ENCODE measurements around the gene ACSM5. TPM values are rescaled to one million over a fixed set of nuclear protein-coding genes. Genes with fewer than 3 reads are reported as not detected.

Gene ACSM5, protein sequence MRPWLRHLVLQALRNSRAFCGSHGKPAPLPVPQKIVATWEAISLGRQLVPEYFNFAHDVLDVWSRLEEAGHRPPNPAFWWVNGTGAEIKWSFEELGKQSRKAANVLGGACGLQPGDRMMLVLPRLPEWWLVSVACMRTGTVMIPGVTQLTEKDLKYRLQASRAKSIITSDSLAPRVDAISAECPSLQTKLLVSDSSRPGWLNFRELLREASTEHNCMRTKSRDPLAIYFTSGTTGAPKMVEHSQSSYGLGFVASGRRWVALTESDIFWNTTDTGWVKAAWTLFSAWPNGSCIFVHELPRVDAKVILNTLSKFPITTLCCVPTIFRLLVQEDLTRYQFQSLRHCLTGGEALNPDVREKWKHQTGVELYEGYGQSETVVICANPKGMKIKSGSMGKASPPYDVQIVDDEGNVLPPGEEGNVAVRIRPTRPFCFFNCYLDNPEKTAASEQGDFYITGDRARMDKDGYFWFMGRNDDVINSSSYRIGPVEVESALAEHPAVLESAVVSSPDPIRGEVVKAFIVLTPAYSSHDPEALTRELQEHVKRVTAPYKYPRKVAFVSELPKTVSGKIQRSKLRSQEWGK
- not detected for polyA plus RNA-seq (2012; ENCODE audit: low read depth, missing spikeins)

DNA sequence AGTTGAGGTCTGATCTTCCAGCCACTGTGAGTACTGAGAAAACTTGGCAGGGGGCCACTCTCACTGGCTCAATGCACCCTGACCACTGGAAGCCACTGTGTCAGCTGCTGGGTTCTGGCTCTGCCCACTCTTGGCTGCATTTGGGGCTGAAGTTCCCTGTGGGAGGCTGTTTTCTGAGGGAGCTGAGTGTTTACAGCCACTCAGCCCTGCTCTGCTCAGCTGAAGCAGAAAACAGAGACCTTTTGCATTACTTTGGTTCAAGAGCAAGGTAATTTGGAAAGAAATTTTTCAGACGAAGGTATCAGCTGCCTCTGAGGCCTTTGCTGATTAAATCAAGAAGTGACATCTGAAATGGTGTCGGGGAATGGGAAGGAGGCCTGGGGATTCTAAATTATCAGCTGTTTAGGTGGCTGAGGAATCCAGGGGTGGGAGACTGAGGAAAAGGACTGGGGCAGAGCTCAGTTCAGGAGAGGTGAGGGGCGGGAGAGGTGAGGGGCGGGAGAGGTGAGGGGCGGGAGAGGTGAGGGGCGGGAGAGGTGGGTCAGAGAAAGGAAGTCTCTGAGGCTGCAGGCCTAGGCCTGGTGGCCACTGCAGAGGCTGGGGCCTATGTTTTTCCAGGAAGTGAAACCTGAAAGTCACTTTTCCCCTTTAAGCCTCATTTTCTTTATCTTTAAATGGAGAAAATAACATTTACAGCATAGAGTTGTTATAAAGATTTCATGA is at the start of gene ACSM5:
ACSM5 (plus strand) TSS at position 137 of the 723 bp plus-strand sequence. CDS start 1,951 bp downstream, outside the sequence.
- FAIRE-seq: no peak
- no peak for DNase-seq (ENCODE audit: insufficient read length, low spot score)
- TF ChIP-seq POU2F2 (IDR thresholded peaks at IDR 0.05; ENCODE audit: low read depth, low read length) (no peak), SPI1 (IDR thresholded peaks at IDR 0.05; ENCODE audit: low read depth, low read length) (peak; percentile 86)

GRCh38 chr16:20359997-20360396 is 49.3 kb upstream of the ACSM5 start:
- DNase-seq (ENCODE audit: insufficient read length, low spot score) (no peak), FAIRE-seq (no peak)
- TF ChIP-seq SPI1 (IDR thresholded peaks at IDR 0.05; ENCODE audit: low read depth, low read length) (no peak), POU2F2 (IDR thresholded peaks at IDR 0.05; ENCODE audit: low read depth, low read length) (no peak), TAF1 (IDR thresholded peaks at IDR 0.05; ENCODE audit: low read depth, low read length) (no peak), PAX5 (IDR thresholded peaks at IDR 0.05; ENCODE audit: insufficient read depth, low read length, severe bottlenecking) (no peak), POLR2AphosphoS5 (IDR thresholded peaks at IDR 0.05; ENCODE audit: low read depth, low read length) (no peak), POLR2A (IDR thresholded peaks at IDR 0.05; ENCODE audit: low read depth, low read length) (no peak)

- FAIRE-seq (no peak), DNase-seq (ENCODE audit: insufficient read length, low spot score) (no peak)
- TF ChIP-seq POLR2AphosphoS5 (IDR thresholded peaks at IDR 0.05; ENCODE audit: low read depth, low read length) (no peak), POLR2A (IDR thresholded peaks at IDR 0.05; ENCODE audit: low read depth, low read length) (no peak), TAF1 (IDR thresholded peaks at IDR 0.05; ENCODE audit: low read depth, low read length) (no peak), POU2F2 (IDR thresholded peaks at IDR 0.05; ENCODE audit: low read depth, low read length) (no peak), SPI1 (IDR thresholded peaks at IDR 0.05; ENCODE audit: low read depth, low read length) (no peak), PAX5 (IDR thresholded peaks at IDR 0.05; ENCODE audit: insufficient read depth, low read length, severe bottlenecking) (no peak)
Measured at GRCh38 chr16:20363191-20363590, 46.1 kb upstream of the ACSM5 start.

DNA sequence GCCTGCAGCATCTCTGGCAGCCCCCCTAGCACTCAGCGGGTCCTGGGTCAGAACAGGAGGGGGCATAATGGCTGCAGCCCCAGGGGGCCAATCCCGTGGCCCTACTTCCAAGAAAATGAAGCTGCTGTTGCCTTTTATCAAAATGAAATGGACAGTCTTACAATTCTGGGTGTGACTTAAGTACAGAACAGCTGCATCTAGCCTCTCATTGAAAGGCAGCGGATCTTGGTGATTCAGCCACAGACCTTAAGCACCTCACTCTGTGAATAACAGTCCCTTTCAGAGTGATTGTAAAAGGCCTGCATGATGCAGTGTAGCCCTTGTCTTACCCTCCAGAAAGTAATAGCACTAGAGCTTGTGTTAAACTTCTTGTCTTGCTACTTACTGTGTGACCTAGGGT is 45.3 kb upstream of the ACSM5 start:
- FAIRE-seq (no peak), DNase-seq (ENCODE audit: insufficient read length, low spot score) (no peak)
- no peak for TF ChIP-seq TAF1 (IDR thresholded peaks at IDR 0.05; ENCODE audit: low read depth, low read length)
- no peak for TF ChIP-seq PAX5 (IDR thresholded peaks at IDR 0.05; ENCODE audit: insufficient read depth, low read length, severe bottlenecking)
- TF ChIP-seq SPI1 (IDR thresholded peaks at IDR 0.05; ENCODE audit: low read depth, low read length): no peak
- TF ChIP-seq POLR2A (IDR thresholded peaks at IDR 0.05; ENCODE audit: low read depth, low read length): no peak
- TF ChIP-seq POU2F2 (IDR thresholded peaks at IDR 0.05; ENCODE audit: low read depth, low read length): no peak
- no peak for TF ChIP-seq POLR2AphosphoS5 (IDR thresholded peaks at IDR 0.05; ENCODE audit: low read depth, low read length)

- TF ChIP-seq POLR2A (IDR thresholded peaks at IDR 0.05; ENCODE audit: low read depth, low read length): no peak
- no peak for TF ChIP-seq POLR2AphosphoS5 (IDR thresholded peaks at IDR 0.05; ENCODE audit: low read depth, low read length)
- no peak for TF ChIP-seq PAX5 (IDR thresholded peaks at IDR 0.05; ENCODE audit: insufficient read depth, low read length, severe bottlenecking)
- no peak for TF ChIP-seq SPI1 (IDR thresholded peaks at IDR 0.05; ENCODE audit: low read depth, low read length)
- no peak for TF ChIP-seq TAF1 (IDR thresholded peaks at IDR 0.05; ENCODE audit: low read depth, low read length)
- TF ChIP-seq POU2F2 (IDR thresholded peaks at IDR 0.05; ENCODE audit: low read depth, low read length): no peak
- FAIRE-seq (no peak), DNase-seq (ENCODE audit: insufficient read length, low spot score) (no peak)
Measured at GRCh38 chr16:20369452-20370054, 39.8 kb upstream of the ACSM5 start.

- TF ChIP-seq PAX5 (IDR thresholded peaks at IDR 0.05; ENCODE audit: insufficient read depth, low read length, severe bottlenecking): no peak
- no peak for TF ChIP-seq TAF1 (IDR thresholded peaks at IDR 0.05; ENCODE audit: low read depth, low read length)
- no peak for TF ChIP-seq POU2F2 (IDR thresholded peaks at IDR 0.05; ENCODE audit: low read depth, low read length)
- TF ChIP-seq POLR2AphosphoS5 (IDR thresholded peaks at IDR 0.05; ENCODE audit: low read depth, low read length): no peak
- TF ChIP-seq POLR2A (IDR thresholded peaks at IDR 0.05; ENCODE audit: low read depth, low read length): no peak
- TF ChIP-seq SPI1 (IDR thresholded peaks at IDR 0.05; ENCODE audit: low read depth, low read length): no peak
- FAIRE-seq: no peak
- no peak for DNase-seq (ENCODE audit: insufficient read length, low spot score)
Measured at GRCh38 chr16:20372701-20373100, 36.6 kb upstream of the ACSM5 start.

DNA sequence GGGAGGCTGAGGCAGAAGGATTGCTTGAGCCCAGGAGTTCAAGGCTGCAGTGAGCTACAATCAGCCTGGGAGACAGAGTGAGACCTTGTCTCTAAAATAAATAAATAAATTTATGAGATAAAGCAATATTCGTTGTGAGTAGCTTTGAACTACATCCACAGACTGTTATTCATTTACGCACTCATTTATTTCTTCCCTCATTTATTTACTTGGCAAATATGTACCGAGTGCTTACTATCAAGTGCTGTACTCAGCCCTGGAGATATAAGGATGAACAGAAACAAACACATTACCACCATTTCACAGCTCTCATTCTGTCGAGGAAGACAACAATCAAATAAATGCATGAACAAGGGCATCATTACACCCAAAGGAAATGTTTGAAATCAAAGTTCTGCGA is 32.2 kb upstream of the ACSM5 start:
- TF ChIP-seq PAX5 (IDR thresholded peaks at IDR 0.05; ENCODE audit: insufficient read depth, low read length, severe bottlenecking) (no peak), POLR2A (IDR thresholded peaks at IDR 0.05; ENCODE audit: low read depth, low read length) (no peak), SPI1 (IDR thresholded peaks at IDR 0.05; ENCODE audit: low read depth, low read length) (no peak), POLR2AphosphoS5 (IDR thresholded peaks at IDR 0.05; ENCODE audit: low read depth, low read length) (no peak), POU2F2 (IDR thresholded peaks at IDR 0.05; ENCODE audit: low read depth, low read length) (no peak), TAF1 (IDR thresholded peaks at IDR 0.05; ENCODE audit: low read depth, low read length) (no peak)
- DNase-seq (ENCODE audit: insufficient read length, low spot score) (no peak), FAIRE-seq (no peak)

DNA sequence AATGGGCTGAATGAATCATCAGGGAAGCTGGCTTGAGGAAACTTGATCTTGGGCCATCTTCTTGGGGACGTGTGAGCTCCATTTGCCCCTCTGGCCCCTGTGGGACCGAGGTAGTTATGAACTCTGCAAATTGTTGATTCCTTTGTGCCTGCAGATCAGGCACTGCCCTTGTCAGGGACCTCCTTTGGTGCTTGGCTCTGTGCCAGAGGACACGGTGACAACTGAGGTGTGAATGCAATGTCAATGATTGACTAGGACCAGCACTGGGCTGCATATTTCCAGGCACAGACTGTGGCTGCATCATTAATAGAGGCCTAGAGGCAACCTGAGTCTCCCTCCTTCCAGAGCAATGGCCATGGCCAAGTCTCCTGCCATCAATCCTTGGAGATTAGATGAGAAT is 28.6 kb upstream of the ACSM5 start:
- no peak for TF ChIP-seq POLR2AphosphoS5 (IDR thresholded peaks at IDR 0.05; ENCODE audit: low read depth, low read length)
- TF ChIP-seq POLR2A (IDR thresholded peaks at IDR 0.05; ENCODE audit: low read depth, low read length): no peak
- no peak for TF ChIP-seq TAF1 (IDR thresholded peaks at IDR 0.05; ENCODE audit: low read depth, low read length)
- no peak for TF ChIP-seq PAX5 (IDR thresholded peaks at IDR 0.05; ENCODE audit: insufficient read depth, low read length, severe bottlenecking)
- TF ChIP-seq SPI1 (IDR thresholded peaks at IDR 0.05; ENCODE audit: low read depth, low read length): no peak
- no peak for TF ChIP-seq POU2F2 (IDR thresholded peaks at IDR 0.05; ENCODE audit: low read depth, low read length)
- no peak for DNase-seq (ENCODE audit: insufficient read length, low spot score)
- FAIRE-seq: no peak
